GM23248 (cell line): Measurements from ENCODE around the gene TSC22D1. TPM values are rescaled to one million over a fixed set of nuclear protein-coding genes. Genes with fewer than 3 reads are reported as not detected.

ENCODE experiments used
- DNase-seq: peaks from one replicate; pipeline ENCODE4 v3.0.0-alpha.2; 2015
- H2AFZ ChIP-seq: fragments of 200-600 bp; sonication (generic); 2 replicates; pipeline ENCODE4 v1.6.1; 2016; ENCODE audit warnings: antibody characterized with exemption
- H3F3A ChIP-seq: fragments of 200-600 bp; sonication (generic); 2 replicates; pipeline ENCODE4 v1.6.1; 2016; ENCODE audit warnings: mild to moderate bottlenecking, antibody characterized with exemption, mixed run types; ENCODE audit not compliant: insufficient read depth
- H3K27ac ChIP-seq: fragments of 200-600 bp; sonication (generic); 2 replicates; pipeline ENCODE4 v1.5.1; 2016; ENCODE audit warnings: mild to moderate bottlenecking
- H3K27me3 ChIP-seq: fragments of 200-600 bp; sonication (generic); replicated peaks from 2 replicates; pipeline ENCODE4 v1.6.1; 2016; ENCODE audit warnings: mild to moderate bottlenecking; ENCODE audit not compliant: insufficient read depth
- H3K36me3 ChIP-seq: fragments of 200-600 bp; sonication (generic); 2 replicates; pipeline ENCODE4 v1.6.1; 2016; ENCODE audit warnings: low read depth, mild to moderate bottlenecking
- H3K4me1 ChIP-seq: fragments of 200-600 bp; sonication (generic); 2 replicates; pipeline ENCODE4 v1.6.1; 2016; ENCODE audit warnings: mild to moderate bottlenecking; ENCODE audit not compliant: insufficient read depth
- H3K4me2 ChIP-seq: fragments of 200-600 bp; sonication (generic); one replicate; pipeline ENCODE4 v1.6.1; 2016; ENCODE audit warnings: mild to moderate bottlenecking; ENCODE audit not compliant: unreplicated experiment
- H3K4me3 ChIP-seq: fragments of 200-600 bp; sonication (generic); 2 replicates; pipeline ENCODE4 v1.5.1; 2016; ENCODE audit warnings: mild to moderate bottlenecking
- H3K79me2 ChIP-seq: fragments of 200-600 bp; sonication (generic); 2 replicates; pipeline ENCODE4 v1.6.1; 2016; ENCODE audit warnings: mild to moderate bottlenecking; ENCODE audit not compliant: insufficient read depth
- H3K9ac ChIP-seq: fragments of 200-600 bp; sonication (generic); 2 replicates; pipeline ENCODE4 v1.6.1; 2016; ENCODE audit warnings: mild to moderate bottlenecking
- H3K9me2 ChIP-seq: fragments of 200-600 bp; sonication (generic); 2 replicates; pipeline ENCODE4 v1.6.1; 2016; ENCODE audit warnings: mixed run types, mild to moderate bottlenecking, moderate library complexity; ENCODE audit not compliant: insufficient read depth
- H3K9me3 ChIP-seq: fragments of 200-600 bp; sonication (generic); one replicate; pipeline ENCODE4 v1.6.1; 2017; ENCODE audit warnings: low read depth
- H4K20me1 ChIP-seq: fragments of 200-600 bp; sonication (generic); 2 replicates; pipeline ENCODE4 v1.6.0; 2016; ENCODE audit not compliant: insufficient read depth
- EZH2 ChIP-seq: fragments of 200-600 bp; sonication (generic); IDR thresholded peaks from 2 replicates; pipeline ENCODE4 v1.6.1; 2018; ENCODE audit warnings: antibody characterized with exemption, mild to moderate bottlenecking; ENCODE audit not compliant: insufficient read depth, poor library complexity, severe bottlenecking
- EZH2phosphoT487 ChIP-seq: fragments of 200-600 bp; sonication (generic); IDR thresholded peaks from 2 replicates; pipeline ENCODE4 v1.6.1; 2018; ENCODE audit warnings: antibody characterized with exemption, moderate library complexity, mild to moderate bottlenecking, low read depth; ENCODE audit not compliant: insufficient read depth
- WGBS, 2 experiments: methylation state at CpG; one replicate each; pipeline ENCODE4 v1.1.6; 2015 to 2017; ENCODE audit warnings: low lambda C conversion rate in 2 of 2, low coverage in 1 of 2; ENCODE audit errors: missing lambda C conversion rate in 2 of 2; 5-methylcytosine and 5-hydroxymethylcytosine counted together
- in situ Hi-C: fragments of 300-500 bp; cut with MboI; formaldehyde crosslinking; loops from 2 replicates; pipeline ENCODE4 v1.15.0; 2020
- polyA plus RNA-seq: library from polyadenylated mRNA; unstranded; fragments of >200 nt; fragmentation: Nextera tagmentation; extraction: Ambion mirVana; gene quantifications from 2 replicates; pipeline ENCODE4 v1.2.1, GENCODE V29; 2016
- total RNA-seq: library from RNA; depleted of rRNA; stranded (reverse); fragments of >200 nt; shearing (Covaris generic); gene quantifications from 2 replicates; pipeline ENCODE4 v1.2.3, GENCODE V29; 2014

Gene TSC22D1
- total and polyA plus RNA-seq, 2 experiments from 2014 or later, result 31.3 to 60.6 TPM

GRCh38 chr13:44389876-44390275 lies 186.3 kb downstream of the TSC22D1 start:
- TF ChIP-seq EZH2 (no peak), EZH2phosphoT487 (no peak)
- H3K4me3 ChIP-seq, result no peak overlapping the region
- no peak overlapping the region for H2AFZ ChIP-seq
- no peaks in the 10 kb centered on the region for H3F3A ChIP-seq
- no peaks in the 10 kb centered on the region for H3K36me3 ChIP-seq
- H3K27ac ChIP-seq, result no peak overlapping the region
- no peaks in the 10 kb centered on the region for H3K79me2 ChIP-seq
- WGBS, 2 experiments, result 88 to 96% methylated on average over 1 of the region's 1 CpG
- DNase-seq, result no peak
- no peaks in the 10 kb centered on the region for H3K4me1 ChIP-seq
- H4K20me1 ChIP-seq, result no peaks in the 10 kb centered on the region
- H3K9me3 ChIP-seq, result no peaks in the 10 kb centered on the region
- in situ Hi-C loops, result no loop called here
- H3K4me2 ChIP-seq, result no peak overlapping the region
- H3K9ac ChIP-seq, result no peak overlapping the region
- H3K9me2 ChIP-seq, result no peaks in the 10 kb centered on the region
- no peaks in the 10 kb centered on the region for H3K27me3 ChIP-seq

GRCh38 chr13:44389060-44389666 lies 187.0 kb downstream of the TSC22D1 start:
- no peak overlapping the region for H3K9ac ChIP-seq
- no peak overlapping the region for H3K4me2 ChIP-seq
- no peaks in the 10 kb centered on the region for H3K4me1 ChIP-seq
- no peaks in the 10 kb centered on the region for H4K20me1 ChIP-seq
- H3K36me3 ChIP-seq, result no peaks in the 10 kb centered on the region
- 63 to 76% methylated on average over 4 of the region's 4 CpGs for WGBS, 2 experiments
- H3F3A ChIP-seq, result no peaks in the 10 kb centered on the region
- H3K27me3 ChIP-seq, result no peaks in the 10 kb centered on the region
- no peak overlapping the region for H3K4me3 ChIP-seq
- in situ Hi-C loops, result no loop called here
- no peaks in the 10 kb centered on the region for H3K79me2 ChIP-seq
- TF ChIP-seq EZH2, result no peak
- no peak for TF ChIP-seq EZH2phosphoT487
- H2AFZ ChIP-seq, result no peak overlapping the region
- H3K9me3 ChIP-seq, result no peaks in the 10 kb centered on the region
- no peak overlapping the region for H3K27ac ChIP-seq
- DNase-seq, result no peak
- H3K9me2 ChIP-seq, result no peaks in the 10 kb centered on the region

- DNase-seq, result no peak
- Histone ChIP-seq H3K4me1 (no peaks in the 10 kb centered on the region), H3F3A (no peaks in the 10 kb centered on the region), H4K20me1 (no peaks in the 10 kb centered on the region), H3K27ac (no peak overlapping the region), H3K9ac (no peak overlapping the region), H3K79me2 (no peaks in the 10 kb centered on the region), H3K4me2 (no peak overlapping the region), H3K4me3 (no peak overlapping the region), H3K9me3 (no peaks in the 10 kb centered on the region), H3K36me3 (no peaks in the 10 kb centered on the region), H2AFZ (no peak overlapping the region), H3K27me3 (no peaks in the 10 kb centered on the region), H3K9me2 (no peaks in the 10 kb centered on the region)
- TF ChIP-seq EZH2phosphoT487 (no peak), EZH2 (no peak)
- in situ Hi-C loops, result no loop called here
- WGBS, 2 experiments, result 69 to 83% methylated on average over 6 to 7 of the region's 7 CpGs
These were observed 187.6 kb downstream of the TSC22D1 start for GRCh38 chr13:44388427-44389059.

- Histone ChIP-seq H3K4me2 (no peak overlapping the region), H3F3A (no peaks in the 10 kb centered on the region), H3K79me2 (no peaks in the 10 kb centered on the region), H3K9me2 (no peaks in the 10 kb centered on the region), H3K36me3 (no peaks in the 10 kb centered on the region), H3K9me3 (no peaks in the 10 kb centered on the region), H2AFZ (no peak overlapping the region), H3K4me1 (no peaks in the 10 kb centered on the region), H3K4me3 (no peak overlapping the region), H3K27me3 (no peaks in the 10 kb centered on the region), H3K9ac (no peak overlapping the region), H4K20me1 (no peaks in the 10 kb centered on the region), H3K27ac (no peak overlapping the region)
- in situ Hi-C loops, result no loop called here
- no peak for DNase-seq
- TF ChIP-seq EZH2 (no peak), EZH2phosphoT487 (no peak)
- 76 to 81% methylated on average over 7 of the region's 7 CpGs for WGBS, 2 experiments
These were observed 189.1 kb downstream of the TSC22D1 start for GRCh38 chr13:44386913-44387556.
